RWPE1 (cell line): ENCODE data around the gene ADAMTS17.

Experiments
- CTCF ChIA-PET: fragments of 350-600 bp; sonication (Branson Sonifier 250); formaldehyde crosslinking; extraction: SDS; loops from one replicate; lab custom pipeline; 2021; lab: Yijun Ruan, JAX
- POLR2A ChIA-PET: fragments of 400-600 bp; formaldehyde crosslinking; extraction: SDS; loops from one replicate; lab custom pipeline; 2020; ENCODE audit warnings: antibody characterized with exemption; ENCODE audit not compliant: low non-redundant PET; lab: Yijun Ruan, JAX
- DNase-seq: peaks from one replicate; pipeline ENCODE4 v3.0.0; 2012; ENCODE audit warnings: low spot score
- H3K27ac ChIP-seq: fragments of 450-650 bp; 2 replicates; pipeline ENCODE4 v1.5.1; 2017
- TF ChIP-seq, protein P1 (sequence below): fragments of 450-650 bp; conservative IDR thresholded peaks from 2 replicates; pipeline ENCODE4 v1.5.1; 2017; ENCODE audit warnings: low read depth, mild to moderate bottlenecking

ADAMTS17 gene

DNA sequence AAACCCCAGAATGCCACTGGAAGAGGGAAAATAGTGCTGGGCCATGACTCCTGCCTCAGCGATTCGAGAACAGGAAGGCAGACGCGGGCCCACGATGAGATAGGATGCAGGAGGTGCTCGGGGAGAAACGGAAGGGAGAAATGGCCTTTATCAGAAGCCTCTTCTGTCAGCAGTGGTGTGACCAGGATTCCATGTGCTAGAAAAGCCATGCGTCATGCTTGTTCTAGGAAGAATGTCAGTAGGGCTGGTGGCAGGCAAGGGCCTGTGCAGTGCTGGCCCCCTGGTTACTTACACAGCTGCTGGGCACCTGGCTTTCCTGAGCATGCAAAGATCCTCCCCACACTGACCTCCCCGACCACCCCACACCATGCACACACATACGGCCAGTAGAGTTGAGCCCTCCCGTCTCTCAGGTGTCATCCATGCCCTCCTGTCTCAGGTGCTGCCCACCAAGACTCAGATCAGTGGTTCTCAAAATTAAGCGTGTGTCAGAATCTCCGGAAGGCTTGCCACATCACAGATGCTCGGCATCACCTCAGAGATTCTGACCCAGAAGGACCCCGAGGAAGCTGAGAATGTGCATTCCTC, 106.7 kb downstream of the ADAMTS17 start:
- POLR2A ChIA-PET = no interaction called here
- H3K27ac ChIP-seq = peak overlapping the region; percentile 6
- DNase-seq = no peak
- TF ChIP-seq, protein P1, sequence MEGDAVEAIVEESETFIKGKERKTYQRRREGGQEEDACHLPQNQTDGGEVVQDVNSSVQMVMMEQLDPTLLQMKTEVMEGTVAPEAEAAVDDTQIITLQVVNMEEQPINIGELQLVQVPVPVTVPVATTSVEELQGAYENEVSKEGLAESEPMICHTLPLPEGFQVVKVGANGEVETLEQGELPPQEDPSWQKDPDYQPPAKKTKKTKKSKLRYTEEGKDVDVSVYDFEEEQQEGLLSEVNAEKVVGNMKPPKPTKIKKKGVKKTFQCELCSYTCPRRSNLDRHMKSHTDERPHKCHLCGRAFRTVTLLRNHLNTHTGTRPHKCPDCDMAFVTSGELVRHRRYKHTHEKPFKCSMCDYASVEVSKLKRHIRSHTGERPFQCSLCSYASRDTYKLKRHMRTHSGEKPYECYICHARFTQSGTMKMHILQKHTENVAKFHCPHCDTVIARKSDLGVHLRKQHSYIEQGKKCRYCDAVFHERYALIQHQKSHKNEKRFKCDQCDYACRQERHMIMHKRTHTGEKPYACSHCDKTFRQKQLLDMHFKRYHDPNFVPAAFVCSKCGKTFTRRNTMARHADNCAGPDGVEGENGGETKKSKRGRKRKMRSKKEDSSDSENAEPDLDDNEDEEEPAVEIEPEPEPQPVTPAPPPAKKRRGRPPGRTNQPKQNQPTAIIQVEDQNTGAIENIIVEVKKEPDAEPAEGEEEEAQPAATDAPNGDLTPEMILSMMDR = no peak
- CTCF ChIA-PET = no interaction called here

DNA sequence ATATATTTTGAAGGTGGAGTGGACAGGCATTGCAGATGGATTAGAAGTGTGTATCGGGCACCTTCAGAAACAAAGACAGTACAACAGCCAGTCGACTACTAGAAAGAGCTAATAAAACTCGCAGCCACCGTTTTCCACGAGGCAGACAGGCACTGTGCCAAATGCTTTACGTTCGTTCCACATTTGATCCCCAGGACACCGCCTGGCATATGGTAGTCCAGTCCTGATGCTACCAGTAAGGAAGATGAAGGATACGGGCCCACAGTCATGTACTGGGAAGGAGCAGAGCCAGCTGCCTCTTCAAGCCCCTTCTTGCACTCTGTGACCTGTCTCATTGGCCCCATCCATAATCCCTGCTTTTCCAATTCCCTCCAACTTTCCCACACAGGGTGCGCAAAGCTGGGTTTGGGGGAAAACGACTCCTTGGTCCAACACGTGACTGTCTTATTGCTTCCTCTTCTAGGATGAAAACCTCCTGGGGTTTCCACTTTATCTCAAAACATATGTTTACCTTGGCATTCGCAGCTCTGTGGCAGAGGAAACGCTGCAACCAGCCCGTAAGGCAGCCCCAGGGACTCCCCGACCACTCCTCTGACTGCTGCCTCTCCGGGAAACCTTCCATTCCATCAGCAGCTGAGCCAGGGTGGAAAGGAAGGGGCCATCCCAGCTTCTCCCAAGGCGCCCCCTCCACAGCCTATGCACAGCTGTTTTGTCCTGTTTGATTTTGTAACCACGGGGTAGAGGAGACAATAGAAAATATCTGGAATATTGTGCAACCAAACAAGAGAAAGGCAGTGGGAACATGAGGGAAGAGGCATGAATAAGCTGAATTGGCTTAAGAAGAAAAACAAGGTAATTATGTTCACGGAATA, 107.4 kb downstream of the ADAMTS17 start:
- POLR2A ChIA-PET = no interaction called here
- H3K27ac ChIP-seq = peak overlapping the region; percentile 6
- TF ChIP-seq, protein P1 = no peak
- no peak for DNase-seq
- CTCF ChIA-PET = no interaction called here

GRCh38 chr15:100230784-100231183, 111.0 kb downstream of the ADAMTS17 start:
- POLR2A ChIA-PET = no interaction called here
- CTCF ChIA-PET = interaction anchor here (0.6 kb wide), 1 partner anchor 230 kb away, joined by 5 read pairs; no protein-coding TSS in a partner anchor
- DNase-seq = no peak
- TF ChIP-seq, protein P1 = no peak
- no peak overlapping the region for H3K27ac ChIP-seq

GRCh38 chr15:100229181-100230163, 112.3 kb downstream of the ADAMTS17 start:
- CTCF ChIA-PET = no interaction called here
- no peak for DNase-seq
- TF ChIP-seq, protein P1 = no peak
- H3K27ac ChIP-seq = no peak overlapping the region
- POLR2A ChIA-PET = no interaction called here

- H3K27ac ChIP-seq = no peak overlapping the region
- no peak for DNase-seq
- POLR2A ChIA-PET = no interaction called here
- CTCF ChIA-PET = no interaction called here
- TF ChIP-seq, protein P1 = no peak
Observed at GRCh38 chr15:100227781-100228180, 114.0 kb downstream of the ADAMTS17 start.

GRCh38 chr15:100226107-100226506, 115.7 kb downstream of the ADAMTS17 start:
- TF ChIP-seq, protein P1 = no peak
- H3K27ac ChIP-seq = no peak overlapping the region
- ChIA-PET POLR2A (no interaction called here), CTCF (no interaction called here)
- no peak for DNase-seq
